ENCODE results near the gene STAT1.

GRCh38 chr2:191001624-191002023 lies 12.3 kb downstream of the STAT1 start:
- TF ChIP-seq EZH2 (IDR thresholded peaks at IDR 0.05), result no peak
- no peak for TF ChIP-seq POLR2AphosphoS5 (IDR thresholded peaks at IDR 0.05; ENCODE audit: borderline replicate concordance, low read depth, low read length)
- TF ChIP-seq FOXP2 (optimal IDR thresholded peaks at IDR 0.05; ENCODE audit: control extremely low read depth, extremely low read length, insufficient read depth), result no peak
